Measurements from ENCODE around the gene PLEKHH2.
A peak's percentile ranks its signal among the peaks of the same experiment; 100 is the strongest.
"Not testable (repeated sequence)": the region's sequence is repeated elsewhere in the genome, so short reads cannot be mapped to it uniquely, and the experiment has no call there.

PLEKHH2 gene

DNA sequence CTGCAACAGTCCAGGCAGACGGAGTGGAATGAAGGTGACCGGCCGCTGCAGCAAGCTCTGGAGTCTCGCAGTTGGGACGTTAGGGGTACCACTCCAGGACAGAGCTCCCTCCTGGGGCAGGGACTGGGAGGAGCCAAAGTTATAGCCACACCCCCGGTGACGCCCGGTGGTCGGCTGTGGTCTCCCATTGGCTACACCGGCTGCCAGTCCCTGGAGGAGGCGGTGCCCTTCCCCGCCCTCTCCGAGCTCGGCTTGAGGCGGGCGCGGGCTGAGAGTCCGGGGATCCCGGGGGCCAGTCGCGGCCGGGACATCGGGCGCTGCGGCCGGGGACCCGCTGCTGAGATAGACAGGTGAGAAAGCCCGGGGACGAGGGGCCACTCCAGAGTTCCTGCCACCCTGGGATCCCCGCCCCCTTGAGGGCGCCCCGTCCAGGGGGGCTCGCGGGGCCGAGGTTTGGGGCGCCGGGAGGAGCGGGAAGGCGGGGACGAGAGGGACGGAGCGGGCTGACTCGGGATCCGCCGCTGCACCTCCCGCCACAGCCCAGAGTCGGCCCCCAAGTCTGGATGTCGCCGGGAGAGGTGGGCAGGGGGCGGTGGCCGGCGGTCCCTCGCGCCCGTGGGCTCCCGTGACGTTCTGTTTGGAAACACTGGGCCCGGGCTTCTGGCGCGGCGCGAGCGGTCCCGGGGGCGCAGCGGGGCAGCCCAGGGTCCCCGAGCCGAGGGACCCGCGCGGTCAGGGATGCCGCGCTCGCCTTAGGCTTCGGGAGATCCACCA, at the start of gene PLEKHH2:
PLEKHH2 (plus strand) TSS at position 231 of the 774 bp plus-strand sequence. CDS start 7,414 bp downstream, outside the sequence.
- Histone ChIP-seq H3K27me3 (peaks cover 14 to 23% (median 19%) of the 10 kb centered on the region in 11 experiments), H3K4me2 (peak within 1 kb of the TSS; percentile 87 to 98 (median 96)), H3K9ac (peak within 1 kb of the TSS; percentile 61 to 81 (median 75); a peak in 21 of 22 replicates), H3K36me3 (no peaks in the 10 kb centered on the region), H3K4me3 (peak within 1 kb of the TSS; percentile 69 to 81 (median 75)), H3K9me3 (replicated peaks in 1 of 11) (peaks cover 11 to 33% (median 23%) of the 10 kb centered on the region in 11 experiments), H3K4me1 (peaks cover 19 to 30% (median 26%) of the 10 kb centered on the region in 10 experiments), H3K27ac (peak within 1 kb of the TSS in 3 of 11 experiments; percentile 17 to 45 (median 34); a peak in 3 of 22 replicates), H4K20me1 (no peaks in the 10 kb centered on the region)
- no peak for TF ChIP-seq Cebpa-rat (IDR thresholded peaks at IDR 0.05)

DNA sequence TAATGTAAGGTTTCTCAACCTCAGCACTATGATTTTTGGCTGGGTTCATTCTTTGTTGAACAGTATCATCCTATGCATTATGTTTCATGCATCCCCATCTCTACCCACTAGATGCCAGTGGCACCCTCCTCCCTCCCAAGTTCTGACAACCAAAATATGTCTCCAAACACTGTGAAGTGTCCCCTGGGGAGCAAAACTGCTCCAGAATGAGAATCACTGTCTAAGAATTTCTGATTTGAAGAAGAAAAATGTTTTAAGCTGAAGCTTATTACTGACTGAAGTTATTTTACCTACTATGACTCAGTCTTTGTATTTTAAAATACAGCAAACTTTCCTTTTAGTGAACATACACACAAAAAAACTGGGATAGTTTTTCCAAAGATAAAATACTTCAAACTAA, 44.6 kb upstream of the PLEKHH2 start:
- H3K27ac ChIP-seq, result no peak overlapping the region
- peaks cover 14 to 31% (median 19%) of the 10 kb centered on the region in 10 experiments for H3K4me1 ChIP-seq
- TF ChIP-seq Cebpa-rat (IDR thresholded peaks at IDR 0.05), result no peak
- H3K27me3 ChIP-seq, result no peaks in the 10 kb centered on the region
- H3K4me3 ChIP-seq, result no peak overlapping the region
- peak overlapping the region in 1 of 11 experiments; percentile 15; a peak in 1 of 22 replicates for H3K9ac ChIP-seq
- no peaks in the 10 kb centered on the region for H4K20me1 ChIP-seq
- peaks cover 0 to 8% (median 3%) of the 10 kb centered on the region in 11 experiments; a peak in 4 of 22 replicates for H3K9me3 ChIP-seq (replicated peaks in 1 of 11)
- H3K36me3 ChIP-seq, result peaks cover 37 to 53% (median 47%) of the 10 kb centered on the region in 11 experiments
- H3K4me2 ChIP-seq, result no peak overlapping the region

DNA sequence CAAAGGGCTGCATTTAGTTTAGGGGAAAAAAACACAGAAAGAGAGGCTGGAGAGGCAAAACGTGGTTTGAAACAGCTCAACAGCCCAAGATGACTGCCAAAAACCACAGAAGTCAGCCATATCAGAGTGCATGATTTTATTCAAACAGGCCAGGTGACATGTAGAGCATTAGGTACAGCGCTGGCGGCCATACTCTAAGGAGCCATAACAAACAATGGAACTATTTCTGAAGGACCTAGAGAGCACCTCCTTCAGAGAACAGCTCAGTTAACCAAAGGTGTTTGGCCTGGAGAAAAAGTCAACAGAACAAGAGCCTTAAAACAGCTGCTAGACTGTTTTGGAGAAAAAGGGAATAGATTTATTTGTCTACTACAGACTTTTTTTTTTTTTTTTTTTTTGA, 43.8 kb upstream of the PLEKHH2 start:
- Histone ChIP-seq H3K4me3 (no peak overlapping the region), H4K20me1 (no peaks in the 10 kb centered on the region), H3K9ac (no peak overlapping the region), H3K36me3 (peaks cover 34 to 45% (median 39%) of the 10 kb centered on the region in 11 experiments), H3K9me3 (replicated peaks in 1 of 11) (peaks cover 0 to 8% (median 3%) of the 10 kb centered on the region in 11 experiments; a peak in 4 of 22 replicates), H3K4me1 (peaks cover 14 to 31% (median 19%) of the 10 kb centered on the region in 10 experiments), H3K27me3 (no peaks in the 10 kb centered on the region), H3K27ac (no peak overlapping the region), H3K4me2 (peak overlapping the region in 3 of 11 experiments; percentile 23 to 93 (median 89); a peak in 3 of 22 replicates)
- no peak for TF ChIP-seq Cebpa-rat (IDR thresholded peaks at IDR 0.05)

DNA sequence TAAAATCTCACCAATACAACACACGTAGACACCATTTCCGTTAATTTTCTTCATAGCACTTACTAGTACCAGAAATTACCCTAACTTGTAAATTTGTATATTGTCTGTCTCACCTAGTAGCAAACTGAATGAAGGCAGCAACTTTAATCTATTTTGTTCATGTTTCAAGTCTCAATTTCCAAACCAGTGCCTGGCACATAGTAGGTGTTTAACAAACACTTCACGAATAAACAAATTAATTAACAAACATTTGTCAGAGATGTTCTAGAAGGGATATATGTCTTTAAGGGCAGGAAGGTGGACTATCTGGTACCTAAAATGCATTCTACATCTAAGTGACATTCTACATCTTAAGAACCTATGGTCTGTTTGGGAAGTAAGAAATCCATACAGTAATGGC, 42.2 kb upstream of the PLEKHH2 start:
- Histone ChIP-seq H3K4me2 (peak overlapping the region; percentile 79 to 97 (median 93)), H3K9me3 (replicated peaks in 1 of 11) (peaks cover 0 to 7% (median 0%) of the 10 kb centered on the region in 11 experiments; a peak in 3 of 22 replicates), H4K20me1 (no peaks in the 10 kb centered on the region), H3K27me3 (no peaks in the 10 kb centered on the region), H3K4me3 (peak overlapping the region; percentile 71 to 88 (median 77)), H3K4me1 (peaks cover 14 to 31% (median 19%) of the 10 kb centered on the region in 10 experiments), H3K27ac (peak overlapping the region in 7 of 11 experiments; percentile 79 to 90 (median 86); a peak in 8 of 22 replicates), H3K36me3 (peaks cover 21 to 29% (median 26%) of the 10 kb centered on the region in 11 experiments), H3K9ac (peak overlapping the region; percentile 78 to 88 (median 85); a peak in 18 of 22 replicates)
- TF ChIP-seq Cebpa-rat (IDR thresholded peaks at IDR 0.05), result no peak

DNA sequence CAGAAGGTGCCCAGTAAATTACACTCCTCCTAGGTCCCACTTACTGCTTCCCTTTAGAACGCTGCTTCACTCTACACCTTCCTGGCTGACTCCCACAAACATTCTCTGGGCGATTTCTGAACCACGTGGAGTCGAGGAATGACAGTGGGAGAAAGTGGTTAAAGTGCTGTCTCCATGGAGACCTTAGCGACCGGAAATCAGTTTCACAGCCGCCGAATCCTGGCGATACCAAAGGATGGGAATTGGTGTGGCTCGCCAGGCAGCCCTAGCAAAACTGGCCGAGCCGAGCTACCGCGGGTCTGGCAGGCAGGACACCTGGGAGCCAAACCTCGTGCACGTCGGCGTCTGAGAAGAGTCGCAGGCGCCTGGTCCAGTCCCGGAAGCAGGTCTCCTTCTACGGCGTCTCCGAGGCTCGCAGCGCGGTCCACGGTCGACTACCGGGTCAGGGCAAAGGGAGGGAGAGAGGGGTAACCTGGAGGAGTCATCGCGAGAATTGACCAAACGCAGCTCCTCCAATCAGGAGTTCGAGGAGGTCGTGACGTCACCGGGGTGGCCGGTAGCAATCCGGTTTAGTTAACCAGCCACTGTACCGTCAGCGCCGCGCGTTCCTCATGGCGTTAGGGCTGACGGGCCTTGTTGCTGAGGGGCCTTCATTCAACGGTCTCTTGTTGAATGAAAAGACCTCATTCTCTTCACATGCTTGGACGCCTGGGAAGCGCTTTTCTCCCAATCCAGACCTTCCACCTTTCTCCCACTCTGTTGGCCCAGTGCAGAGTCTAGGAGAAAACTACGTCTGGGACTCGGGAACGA, 41.3 kb upstream of the PLEKHH2 start, which contains the start of gene THADA:
THADA (minus strand) TSS at position 436 of the 810 bp plus-strand sequence. CDS start 3,646 bp downstream, outside the sequence.
- TF ChIP-seq Cebpa-rat (IDR thresholded peaks at IDR 0.05), result no peak

DNA sequence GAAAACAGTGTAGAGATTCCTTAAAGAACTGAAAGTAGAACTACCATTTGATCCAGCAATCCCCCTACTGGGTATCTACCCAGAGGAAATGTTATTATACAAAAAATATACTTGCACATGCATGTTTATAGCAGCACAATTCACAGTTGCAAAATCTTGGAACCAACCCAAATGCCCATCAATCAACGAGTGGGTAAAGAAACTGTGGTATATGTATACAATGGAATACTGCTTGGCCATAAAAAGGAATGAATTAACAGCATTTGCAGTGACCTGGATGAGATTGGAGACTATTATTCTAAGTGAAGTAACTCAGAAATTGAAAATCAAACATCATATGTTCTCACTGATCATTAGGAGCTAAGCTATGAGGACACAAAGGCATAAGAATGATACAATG, 36.5 kb upstream of the PLEKHH2 start:
- H3K36me3 ChIP-seq; H3K9me3 ChIP-seq (replicated peaks in 1 of 11); H3K9ac ChIP-seq; H3K4me2 ChIP-seq; H3K27ac ChIP-seq; H3K27me3 ChIP-seq; H4K20me1 ChIP-seq; H3K4me1 ChIP-seq; H3K4me3 ChIP-seq: not testable (repeated sequence)

More for the DNA sequence above, 41.3 kb upstream of the PLEKHH2 start, which contains the start of gene THADA:
- H3K4me2 ChIP-seq, result peak within 1 kb of the TSS; percentile 79 to 97 (median 93)
- H3K4me1 ChIP-seq, result peaks cover 14 to 31% (median 19%) of the 10 kb centered on the region in 10 experiments
- H3K9me3 ChIP-seq (replicated peaks in 1 of 11), result peaks cover 0 to 7% (median 0%) of the 10 kb centered on the region in 11 experiments; a peak in 3 of 22 replicates
- peak within 1 kb of the TSS; percentile 79 to 90 (median 86) for H3K27ac ChIP-seq
- no peaks in the 10 kb centered on the region for H3K27me3 ChIP-seq
- peak within 1 kb of the TSS; percentile 71 to 88 (median 77) for H3K4me3 ChIP-seq
- H4K20me1 ChIP-seq, result no peaks in the 10 kb centered on the region
- H3K36me3 ChIP-seq, result peaks cover 12 to 19% (median 16%) of the 10 kb centered on the region in 11 experiments; a peak in 21 of 22 replicates
- peak within 1 kb of the TSS; percentile 78 to 88 (median 85) for H3K9ac ChIP-seq

DNA sequence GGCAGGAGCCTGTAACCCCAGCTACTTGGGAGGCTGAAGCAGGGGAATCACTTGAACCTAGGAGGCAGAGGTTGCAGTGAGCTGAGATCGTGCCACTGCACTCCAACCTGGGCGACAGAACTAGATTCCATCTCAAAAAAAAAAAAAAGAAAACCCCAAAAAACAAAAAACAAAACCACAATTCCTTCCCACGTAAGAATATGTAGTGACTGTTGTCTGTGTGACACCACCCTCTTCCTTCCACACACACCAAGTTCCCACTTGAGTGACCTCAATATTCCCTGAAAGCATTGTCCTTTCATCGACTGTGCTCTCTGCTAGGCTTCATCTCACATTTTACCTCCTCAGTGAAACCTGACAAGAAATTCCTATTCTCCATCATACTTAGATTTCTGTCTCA, 32.4 kb upstream of the PLEKHH2 start:
- H3K4me2 ChIP-seq, result no peak overlapping the region
- no peaks in the 10 kb centered on the region for H3K4me1 ChIP-seq
- H3K27me3 ChIP-seq, result no peaks in the 10 kb centered on the region
- H3K27ac ChIP-seq, result no peak overlapping the region
- no peaks in the 10 kb centered on the region for H3K9me3 ChIP-seq (replicated peaks in 1 of 11)
- H3K9ac ChIP-seq, result no peak overlapping the region; a peak in 1 of 22 replicates
- no peak for TF ChIP-seq Cebpa-rat (IDR thresholded peaks at IDR 0.05)
- H3K4me3 ChIP-seq, result no peak overlapping the region
- no peaks in the 10 kb centered on the region for H4K20me1 ChIP-seq
- no peaks in the 10 kb centered on the region for H3K36me3 ChIP-seq

DNA sequence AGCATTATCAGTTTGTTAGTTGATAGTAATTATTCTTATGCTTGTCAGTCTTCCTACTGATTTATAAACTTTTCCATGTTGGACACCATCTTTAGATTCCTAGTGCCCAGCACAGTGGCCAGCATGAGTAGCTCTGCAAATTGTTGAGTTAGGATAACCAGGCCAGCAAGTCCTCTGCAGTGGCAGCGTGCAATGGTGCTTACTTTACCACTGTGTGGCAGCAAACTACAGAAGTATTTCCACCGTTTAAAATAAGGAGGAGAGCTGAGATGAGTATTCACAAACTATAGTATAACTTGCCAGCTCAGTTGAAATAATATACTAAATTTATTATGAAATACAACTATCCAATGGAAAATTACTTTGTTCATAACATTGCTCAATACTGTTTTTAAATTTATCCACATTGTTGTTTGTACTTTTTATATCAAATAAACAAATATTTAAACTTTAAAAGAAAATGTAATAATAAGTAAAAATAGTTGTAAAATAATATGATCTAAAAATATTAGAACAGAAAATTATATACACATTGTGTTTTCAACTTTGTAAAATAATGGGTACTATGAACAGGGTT, 31.9 kb upstream of the PLEKHH2 start:
- Histone ChIP-seq H3K9me3 (replicated peaks in 1 of 11) (no peaks in the 10 kb centered on the region), H3K4me2 (no peak overlapping the region), H3K27me3 (no peaks in the 10 kb centered on the region), H3K4me3 (no peak overlapping the region), H4K20me1 (no peaks in the 10 kb centered on the region), H3K4me1 (no peaks in the 10 kb centered on the region), H3K27ac (no peak overlapping the region), H3K9ac (no peak overlapping the region; a peak in 1 of 22 replicates), H3K36me3 (no peaks in the 10 kb centered on the region)
- TF ChIP-seq Cebpa-rat (IDR thresholded peaks at IDR 0.05), result no peak

Data from BLaER1 treated with 17β-estradiol and CSF1 and Interleukin-3, amounts not matched to agents 10 nM and 100 nM (cell line).